ENCODE data around the gene ZFP36L2.

GRCh38 chr2:43210125-43210466 lies 16.3 kb downstream of the ZFP36L2 start:
- TF ChIP-seq GATA2 (IDR thresholded peaks at IDR 0.05; ENCODE audit: low read depth, low read length) (no peak), GATA3 (IDR thresholded peaks at IDR 0.05; ENCODE audit: low read depth, low read length) (no peak)

Data from SH-SY5Y (cell line).